HG03060 (cell line): ENCODE results near the gene MICAL2.

Experiments
- ATAC-seq: cut with Tn5 transposase; IDR thresholded peaks from one replicate; pipeline ENCODE4 v1.9.1; 2021; ENCODE audit warnings: low read depth, moderate number of reproducible peaks; ENCODE audit not compliant: unreplicated experiment

The MICAL2 gene

GRCh38 chr11:12219757-12220156 lies 109.4 kb downstream of the MICAL2 start:
- no peak for ATAC-seq

- no peak for ATAC-seq
These were observed 109.9 kb downstream of the MICAL2 start for GRCh38 chr11:12220305-12220704.

GRCh38 chr11:12221051-12221535 lies 110.7 kb downstream of the MICAL2 start:
- ATAC-seq: no peak

GRCh38 chr11:12222055-12222792 lies 111.8 kb downstream of the MICAL2 start:
- ATAC-seq: no peak

GRCh38 chr11:12223771-12224536 lies 113.6 kb downstream of the MICAL2 start:
- no peak for ATAC-seq

GRCh38 chr11:12224537-12224893 lies 114.1 kb downstream of the MICAL2 start:
- peak; percentile 90 for ATAC-seq

- ATAC-seq: no peak
These were observed 114.8 kb downstream of the MICAL2 start for GRCh38 chr11:12225046-12225739.

- ATAC-seq: no peak
These were observed 115.7 kb downstream of the MICAL2 start for GRCh38 chr11:12226093-12226492.

GRCh38 chr11:12229450-12230229 lies 119.2 kb downstream of the MICAL2 start:
- ATAC-seq: no peak

GRCh38 chr11:12232160-12232559 lies 121.8 kb downstream of the MICAL2 start:
- no peak for ATAC-seq

- ATAC-seq: no peak
These were observed 122.6 kb downstream of the MICAL2 start for GRCh38 chr11:12232817-12233601.

- ATAC-seq: no peak
These were observed 123.2 kb downstream of the MICAL2 start for GRCh38 chr11:12233602-12233925.

- ATAC-seq: no peak
These were observed 123.8 kb downstream of the MICAL2 start for GRCh38 chr11:12234221-12234620.

GRCh38 chr11:12235080-12235479 lies 124.7 kb downstream of the MICAL2 start:
- no peak for ATAC-seq

GRCh38 chr11:12235553-12235946 lies 125.2 kb downstream of the MICAL2 start:
- ATAC-seq: no peak

- peak; percentile 57 for ATAC-seq
These were observed 125.8 kb downstream of the MICAL2 start for GRCh38 chr11:12235947-12236743.

GRCh38 chr11:12236744-12237101 lies 126.3 kb downstream of the MICAL2 start:
- no peak for ATAC-seq

- no peak for ATAC-seq
These were observed 127.0 kb downstream of the MICAL2 start for GRCh38 chr11:12237381-12237784.

GRCh38 chr11:12238420-12238819 lies 128.0 kb downstream of the MICAL2 start:
- no peak for ATAC-seq
